CD4-positive, alpha-beta T cell treated with Interleukin-17A for 1 hour (primary cell): ENCODE measurements around the gene WARS2.

Experiments used
- DNase-seq: peaks from one replicate; pipeline ENCODE4 v3.0.0-alpha.2; 2020

The WARS2 gene

GRCh38 chr1:118995312-118996016 is 145.0 kb downstream of the WARS2 start:
- DNase-seq: no peak

- DNase-seq: no peak
These were observed 146.8 kb downstream of the WARS2 start for GRCh38 chr1:118993700-118994026.

- no peak for DNase-seq
These were observed 147.4 kb downstream of the WARS2 start for GRCh38 chr1:118992868-118993699.

GRCh38 chr1:118992237-118992825 is 148.1 kb downstream of the WARS2 start:
- DNase-seq: no peak

- no peak for DNase-seq
These were observed 149.0 kb downstream of the WARS2 start for GRCh38 chr1:118991448-118991847.

- no peak for DNase-seq
These were observed 149.8 kb downstream of the WARS2 start for GRCh38 chr1:118990513-118991152.

GRCh38 chr1:118989878-118990378 is 150.5 kb downstream of the WARS2 start:
- no peak for DNase-seq

- DNase-seq: no peak
These were observed 151.2 kb downstream of the WARS2 start for GRCh38 chr1:118989006-118989815.

- no peak for DNase-seq
These were observed 152.1 kb downstream of the WARS2 start, which contains the start of gene TBX15 for GRCh38 chr1:118988186-118989005. TSS of gene TBX15 (minus strand) at chr1:118988343. CDS start at chr1:118987795, 548 bp downstream.

- DNase-seq: no peak
These were observed 152.8 kb downstream of the WARS2 start for GRCh38 chr1:118987468-118988185.

GRCh38 chr1:118986555-118987467 is 153.6 kb downstream of the WARS2 start:
- no peak for DNase-seq

GRCh38 chr1:118985640-118986554 is 154.6 kb downstream of the WARS2 start:
- no peak for DNase-seq

GRCh38 chr1:118984722-118985639 is 155.5 kb downstream of the WARS2 start:
- DNase-seq: no peak

- DNase-seq: no peak
These were observed 156.2 kb downstream of the WARS2 start for GRCh38 chr1:118984086-118984721.

GRCh38 chr1:118983558-118984041 is 156.9 kb downstream of the WARS2 start:
- DNase-seq: no peak

GRCh38 chr1:118982821-118983557 is 157.5 kb downstream of the WARS2 start:
- no peak for DNase-seq
